ENCODE data around the gene NOX4.
"Not testable (repeated sequence)": the region's sequence is repeated elsewhere in the genome, so short reads cannot be mapped to it uniquely, and the experiment has no call there.

Gene NOX4

GRCh38 chr11:89421718-89422117 is 69.5 kb downstream of the NOX4 start:
- H3K9ac ChIP-seq: no peak overlapping the region
- no peaks in the 10 kb centered on the region for H3K27me3 ChIP-seq (ENCODE audit: insufficient read depth, low read depth)
- H3K4me2 ChIP-seq: no peak overlapping the region
- H3K36me3 ChIP-seq (ENCODE audit: insufficient read depth): no peaks in the 10 kb centered on the region
- no peak for TF ChIP-seq CTCF (conservative IDR thresholded peaks at IDR 0.05; ENCODE audit: low read depth, low read length)
- H3K79me2 ChIP-seq (ENCODE audit: insufficient read depth, low read depth): no peaks in the 10 kb centered on the region
- no peak overlapping the region for H2AFZ ChIP-seq (ENCODE audit: low read depth)
- H3K27ac ChIP-seq: no peak overlapping the region
- no peak overlapping the region for H3K4me3 ChIP-seq (IDR thresholded peaks at IDR 0.05; ENCODE audit: insufficient read depth, low read depth, low read length)
- H4K20me1 ChIP-seq (ENCODE audit: insufficient read depth): no peaks in the 10 kb centered on the region
- H3K4me1 ChIP-seq (ENCODE audit: low read depth, poor library complexity, severe bottlenecking): no peaks in the 10 kb centered on the region

- H3K4me1 ChIP-seq (ENCODE audit: low read depth, poor library complexity, severe bottlenecking): no peaks in the 10 kb centered on the region
- no peaks in the 10 kb centered on the region for H4K20me1 ChIP-seq (ENCODE audit: insufficient read depth)
- no peaks in the 10 kb centered on the region for H3K79me2 ChIP-seq (ENCODE audit: insufficient read depth, low read depth)
- H3K9ac ChIP-seq: no peak overlapping the region
- no peak overlapping the region for H3K4me2 ChIP-seq
- H3K27me3 ChIP-seq (ENCODE audit: insufficient read depth, low read depth): no peaks in the 10 kb centered on the region
- H2AFZ ChIP-seq (ENCODE audit: low read depth): no peak overlapping the region
- H3K36me3 ChIP-seq (ENCODE audit: insufficient read depth): no peaks in the 10 kb centered on the region
- TF ChIP-seq CTCF (conservative IDR thresholded peaks at IDR 0.05; ENCODE audit: low read depth, low read length): no peak
- H3K27ac ChIP-seq: no peak overlapping the region
- no peak overlapping the region for H3K4me3 ChIP-seq (IDR thresholded peaks at IDR 0.05; ENCODE audit: insufficient read depth, low read depth, low read length)
Observed at GRCh38 chr11:89420981-89421380, 70.2 kb downstream of the NOX4 start.

- no peak overlapping the region for H3K9ac ChIP-seq
- H3K36me3 ChIP-seq (ENCODE audit: insufficient read depth): no peaks in the 10 kb centered on the region
- no peak for TF ChIP-seq CTCF (conservative IDR thresholded peaks at IDR 0.05; ENCODE audit: low read depth, low read length)
- no peak overlapping the region for H3K27ac ChIP-seq
- H4K20me1 ChIP-seq (ENCODE audit: insufficient read depth): no peaks in the 10 kb centered on the region
- H3K27me3 ChIP-seq (ENCODE audit: insufficient read depth, low read depth): no peaks in the 10 kb centered on the region
- no peak overlapping the region for H3K4me2 ChIP-seq
- H3K79me2 ChIP-seq (ENCODE audit: insufficient read depth, low read depth): no peaks in the 10 kb centered on the region
- H3K4me3 ChIP-seq (IDR thresholded peaks at IDR 0.05; ENCODE audit: insufficient read depth, low read depth, low read length): no peak overlapping the region
- H3K4me1 ChIP-seq (ENCODE audit: low read depth, poor library complexity, severe bottlenecking): no peaks in the 10 kb centered on the region
- H2AFZ ChIP-seq (ENCODE audit: low read depth): no peak overlapping the region
Observed at GRCh38 chr11:89416961-89417360, 74.2 kb downstream of the NOX4 start.

- H3K27me3 ChIP-seq (ENCODE audit: insufficient read depth, low read depth); H3K79me2 ChIP-seq (ENCODE audit: insufficient read depth, low read depth); H4K20me1 ChIP-seq (ENCODE audit: insufficient read depth); H3K4me3 ChIP-seq (IDR thresholded peaks at IDR 0.05; ENCODE audit: insufficient read depth, low read depth, low read length); H3K27ac ChIP-seq; H3K4me2 ChIP-seq; H3K9ac ChIP-seq; H3K4me1 ChIP-seq (ENCODE audit: low read depth, poor library complexity, severe bottlenecking); H3K36me3 ChIP-seq (ENCODE audit: insufficient read depth); H2AFZ ChIP-seq (ENCODE audit: low read depth): not testable (repeated sequence)
Observed at GRCh38 chr11:89411112-89411511, 80.1 kb downstream of the NOX4 start.

- not testable (repeated sequence) for H3K79me2 ChIP-seq (ENCODE audit: insufficient read depth, low read depth); H3K27ac ChIP-seq; H3K36me3 ChIP-seq (ENCODE audit: insufficient read depth); H3K27me3 ChIP-seq (ENCODE audit: insufficient read depth, low read depth); H3K4me2 ChIP-seq; H3K4me3 ChIP-seq (IDR thresholded peaks at IDR 0.05; ENCODE audit: insufficient read depth, low read depth, low read length); H4K20me1 ChIP-seq (ENCODE audit: insufficient read depth); H3K4me1 ChIP-seq (ENCODE audit: low read depth, poor library complexity, severe bottlenecking); H2AFZ ChIP-seq (ENCODE audit: low read depth); H3K9ac ChIP-seq
Observed at GRCh38 chr11:89410666-89411065, 80.5 kb downstream of the NOX4 start.

- not testable (repeated sequence) for H3K4me2 ChIP-seq; H3K79me2 ChIP-seq (ENCODE audit: insufficient read depth, low read depth); H3K4me1 ChIP-seq (ENCODE audit: low read depth, poor library complexity, severe bottlenecking); H2AFZ ChIP-seq (ENCODE audit: low read depth); H3K27ac ChIP-seq; H3K4me3 ChIP-seq (IDR thresholded peaks at IDR 0.05; ENCODE audit: insufficient read depth, low read depth, low read length); H3K27me3 ChIP-seq (ENCODE audit: insufficient read depth, low read depth); H4K20me1 ChIP-seq (ENCODE audit: insufficient read depth); H3K36me3 ChIP-seq (ENCODE audit: insufficient read depth); H3K9ac ChIP-seq
Observed at GRCh38 chr11:89408441-89408840, 82.7 kb downstream of the NOX4 start.

All from KMS-11 (cell line).